Stimulated activated naive B cell treated with anti-CD40 and anti-IgM and Interleukin-4, amounts not matched to agents 10 μg/mL and 1 μg/mL and 100 μg/mL, for 72 hours (primary cell): ENCODE data around the gene NEURL3.
A peak's percentile ranks its signal among the peaks of the same experiment; 100 is the strongest.
"Not testable (repeated sequence)": the region's sequence is repeated elsewhere in the genome, so short reads cannot be mapped to it uniquely, and the experiment has no call there.

Source experiments
- ATAC-seq, 2 donors: fragments of 150-1000 bp; cut with Tn5 transposase; replicated peaks; 2 replicates each; pipeline ENCODE4 v1.10.0; 2021; ENCODE audit warnings: moderate library complexity in 1 of 2
- DNase-seq: peaks from one replicate; pipeline ENCODE4 v3.0.0; 2021
- H3K27ac Mint-ChIP-seq: one replicate; pipeline ENCODE4 v1.8.0; 2022; ENCODE audit warnings: mild to moderate bottlenecking, mixed read lengths
- H3K27me3 Mint-ChIP-seq, 2 donors: one replicate each; pipeline ENCODE4 v1.8.0; 2022; ENCODE audit warnings: mixed read lengths in 2 of 2
- H3K36me3 Mint-ChIP-seq, 2 donors: one replicate each; pipeline ENCODE4 v1.8.0; 2022; ENCODE audit warnings: mixed read lengths in 2 of 2, mild to moderate bottlenecking in 1 of 2
- H3K4me1 Mint-ChIP-seq, 2 donors: one replicate each; pipeline ENCODE4 v1.8.0; 2022; ENCODE audit warnings: mixed read lengths in 2 of 2, mild to moderate bottlenecking in 1 of 2
- H3K4me3 Mint-ChIP-seq, 2 donors: one replicate each; pipeline ENCODE4 v1.8.0; 2022; ENCODE audit warnings: mild to moderate bottlenecking in 2 of 2, mixed read lengths in 2 of 2, moderate library complexity in 1 of 2
- H3K9me3 Mint-ChIP-seq, 2 donors: one replicate each; pipeline ENCODE4 v1.8.0; 2022; ENCODE audit warnings: mixed read lengths in 2 of 2, mild to moderate bottlenecking in 1 of 2

Gene NEURL3

DNA sequence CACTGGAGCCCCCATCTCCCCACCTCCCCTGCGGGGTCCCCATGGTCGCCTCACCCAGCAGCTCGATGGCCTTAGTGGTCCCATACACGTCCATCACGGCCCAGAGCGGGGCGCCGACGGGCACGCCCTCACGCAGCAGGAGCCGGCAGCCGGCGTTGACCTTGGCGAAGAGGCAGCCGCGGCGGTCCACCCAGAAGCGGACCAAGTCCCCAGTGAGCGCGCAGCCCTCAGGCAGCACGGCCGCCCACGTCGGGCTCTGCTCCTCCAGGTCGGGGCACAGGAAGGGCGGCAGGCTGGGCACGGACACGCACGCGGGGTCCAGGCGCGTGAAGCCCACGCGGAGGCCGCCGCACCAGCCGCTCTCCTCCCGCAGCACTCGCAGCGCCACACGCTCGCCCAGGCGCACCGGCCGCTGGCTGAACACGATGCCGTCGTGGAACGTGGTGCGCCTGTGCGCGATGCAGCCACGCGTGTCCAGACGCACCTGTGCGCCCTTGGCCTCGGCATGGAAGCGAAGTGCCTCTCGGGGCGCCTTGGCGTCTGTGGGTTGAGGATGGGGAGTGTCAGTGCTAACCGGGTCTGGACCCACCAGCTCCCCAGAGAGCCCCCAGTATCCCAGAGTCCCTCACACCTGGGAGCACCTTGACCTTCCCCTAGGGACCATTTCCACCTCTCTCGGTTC is 4.6 kb downstream of the NEURL3 start:
- Mint-ChIP-seq H3K4me3 (no peak overlapping the region), H3K9me3 (peaks cover 0 to 3% of the 10 kb centered on the region in 2 donors), H3K27ac (no peak overlapping the region), H3K36me3 (peaks cover 0 to 5% of the 10 kb centered on the region in 2 donors), H3K4me1 (peaks cover 29 to 41% of the 10 kb centered on the region in 2 donors), H3K27me3 (peaks cover 5 to 9% of the 10 kb centered on the region in 2 donors)
- no peak for ATAC-seq
- DNase-seq, result no peak

GRCh38 chr2:96499061-96499960 is 5.8 kb downstream of the NEURL3 start:
- H3K9me3 Mint-ChIP-seq, result peaks cover 5 to 9% of the 10 kb centered on the region in 2 donors
- H3K27ac Mint-ChIP-seq, result no peak overlapping the region
- ATAC-seq (no peak), DNase-seq (no peak)
- H3K4me1 Mint-ChIP-seq, result peaks cover 21 to 34% of the 10 kb centered on the region in 2 donors
- peaks cover 5 to 9% of the 10 kb centered on the region in 2 donors for H3K27me3 Mint-ChIP-seq
- peaks cover 3 to 10% of the 10 kb centered on the region in 2 donors for H3K36me3 Mint-ChIP-seq
- H3K4me3 Mint-ChIP-seq, result no peak overlapping the region

- H3K27me3 Mint-ChIP-seq, ATAC-seq, DNase-seq, H3K4me3 Mint-ChIP-seq, H3K27ac Mint-ChIP-seq: not testable (repeated sequence)
- peaks cover 3 to 10% of the 10 kb centered on the region in 2 donors for H3K36me3 Mint-ChIP-seq
- peaks cover 21 to 33% of the 10 kb centered on the region in 2 donors for H3K4me1 Mint-ChIP-seq
- peaks cover 5 to 11% of the 10 kb centered on the region in 2 donors for H3K9me3 Mint-ChIP-seq
Observed at GRCh38 chr2:96498611-96499010, 6.5 kb downstream of the NEURL3 start.

- Mint-ChIP-seq H3K36me3 (peaks cover 3 to 10% of the 10 kb centered on the region in 2 donors), H3K9me3 (peaks cover 5 to 11% of the 10 kb centered on the region in 2 donors), H3K27ac (no peak overlapping the region), H3K27me3 (peaks cover 5 to 9% of the 10 kb centered on the region in 2 donors), H3K4me1 (peaks cover 18 to 27% of the 10 kb centered on the region in 2 donors), H3K4me3 (no peak overlapping the region)
- ATAC-seq (no peak), DNase-seq (no peak)
Observed at GRCh38 chr2:96498021-96498431, 7.1 kb downstream of the NEURL3 start.

- H3K9me3 Mint-ChIP-seq, result peaks cover 5 to 11% of the 10 kb centered on the region in 2 donors
- H3K27ac Mint-ChIP-seq, result peak overlapping the region; percentile 14
- peaks cover 3 to 9% of the 10 kb centered on the region in 2 donors for H3K27me3 Mint-ChIP-seq
- H3K4me3 Mint-ChIP-seq, result no peak overlapping the region
- peaks cover 9 to 18% of the 10 kb centered on the region in 2 donors for H3K4me1 Mint-ChIP-seq
- DNase-seq, result no peak
- H3K36me3 Mint-ChIP-seq, result peaks cover 3 to 10% of the 10 kb centered on the region in 2 donors
- ATAC-seq, result no peak
Observed at GRCh38 chr2:96495982-96496629, 9.1 kb downstream of the NEURL3 start.

GRCh38 chr2:96494188-96494587 is 11.0 kb downstream of the NEURL3 start:
- H3K27me3 Mint-ChIP-seq, result no peaks in the 10 kb centered on the region
- H3K36me3 Mint-ChIP-seq, result peaks cover 3 to 10% of the 10 kb centered on the region in 2 donors
- no peak overlapping the region for H3K27ac Mint-ChIP-seq
- H3K4me1 Mint-ChIP-seq, result peaks cover 15 to 29% of the 10 kb centered on the region in 2 donors
- H3K9me3 Mint-ChIP-seq, result peaks cover 5 to 11% of the 10 kb centered on the region in 2 donors
- no peak overlapping the region for H3K4me3 Mint-ChIP-seq
- ATAC-seq (no peak), DNase-seq (no peak)

DNA sequence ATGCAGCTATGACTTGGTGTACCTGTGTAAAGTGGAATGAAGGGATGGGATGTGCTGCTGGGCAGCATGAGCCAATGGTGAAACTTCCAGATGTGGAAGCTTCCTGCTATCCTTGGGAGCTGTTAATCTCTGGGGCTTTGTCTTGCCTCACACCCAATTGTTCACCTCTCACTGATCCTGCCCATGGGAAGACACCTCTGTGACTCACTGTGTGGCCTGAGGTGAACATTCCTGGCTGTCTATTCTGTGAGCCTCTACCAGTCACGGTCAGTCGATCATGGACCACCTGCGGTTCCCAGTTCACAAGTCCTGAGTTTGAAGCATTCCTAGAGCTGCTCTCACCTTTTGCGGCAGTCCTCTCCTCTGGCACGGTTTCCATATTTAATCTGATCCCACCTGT is 12.1 kb downstream of the NEURL3 start:
- no peak overlapping the region for H3K27ac Mint-ChIP-seq
- H3K4me3 Mint-ChIP-seq, result no peak overlapping the region
- no peaks in the 10 kb centered on the region for H3K27me3 Mint-ChIP-seq
- ATAC-seq (no peak), DNase-seq (no peak)
- H3K36me3 Mint-ChIP-seq, result peaks cover 3 to 10% of the 10 kb centered on the region in 2 donors
- H3K9me3 Mint-ChIP-seq, result peaks cover 5 to 11% of the 10 kb centered on the region in 2 donors
- H3K4me1 Mint-ChIP-seq, result peaks cover 19 to 30% of the 10 kb centered on the region in 2 donors

DNA sequence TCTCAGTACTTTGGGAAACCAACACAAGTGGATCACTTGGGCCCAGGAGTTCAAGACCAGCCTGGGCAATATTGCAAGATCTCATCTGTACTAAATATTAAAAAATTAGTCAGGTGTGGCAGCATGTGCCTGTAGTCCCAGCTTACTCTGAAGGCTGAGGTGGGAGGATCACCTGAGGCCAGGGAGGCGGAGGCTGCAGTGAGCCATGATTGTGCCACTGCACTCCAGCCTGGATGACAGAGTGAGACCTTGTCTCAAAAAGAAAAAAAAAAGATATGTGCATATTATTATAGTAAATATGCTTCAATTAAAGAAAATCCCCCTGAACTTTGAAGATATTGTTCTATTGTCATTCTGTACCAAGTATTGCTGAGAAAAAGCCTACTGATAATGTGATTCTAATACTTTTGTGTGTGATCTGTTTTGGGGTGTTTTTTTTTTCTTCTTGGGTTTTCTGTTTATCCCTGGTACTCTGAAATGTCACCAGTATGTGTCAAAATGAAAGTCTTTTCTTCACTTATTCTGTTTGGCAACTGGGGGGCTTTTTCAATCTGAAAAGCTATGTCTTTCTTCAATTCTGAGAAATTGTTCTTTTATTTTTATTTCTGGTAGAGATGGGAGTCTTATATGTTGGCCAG is 13.2 kb downstream of the NEURL3 start:
- H3K4me3 Mint-ChIP-seq, result no peak overlapping the region
- H3K27me3 Mint-ChIP-seq, result no peaks in the 10 kb centered on the region
- H3K27ac Mint-ChIP-seq, result no peak overlapping the region

GRCh38 chr2:96489663-96490062 is 15.5 kb downstream of the NEURL3 start:
- no peaks in the 10 kb centered on the region for H3K27me3 Mint-ChIP-seq
- peak overlapping the region in 1 of 2 donors; percentile 15 for H3K4me3 Mint-ChIP-seq
- peak overlapping the region; percentile 86 for H3K27ac Mint-ChIP-seq
- peak; percentile 41 to 51 for ATAC-seq
- DNase-seq, result no peak
- H3K4me1 Mint-ChIP-seq, result peaks cover 35 to 52% of the 10 kb centered on the region in 2 donors
- H3K9me3 Mint-ChIP-seq, result peaks cover 0 to 4% of the 10 kb centered on the region in 2 donors
- no peaks in the 10 kb centered on the region for H3K36me3 Mint-ChIP-seq

More for the DNA sequence above, 13.2 kb downstream of the NEURL3 start:
- Mint-ChIP-seq H3K9me3 (peaks cover 5 to 11% of the 10 kb centered on the region in 2 donors), H3K4me1 (peaks cover 20 to 35% of the 10 kb centered on the region in 2 donors), H3K36me3 (peaks cover 3 to 10% of the 10 kb centered on the region in 2 donors)
- DNase-seq (no peak), ATAC-seq (peak in 1 of 2 donors; percentile 22)

- ATAC-seq, result no peak
- DNase-seq, result no peak
- Mint-ChIP-seq H3K9me3 (peaks cover 0 to 2% of the 10 kb centered on the region in 2 donors), H3K36me3 (no peaks in the 10 kb centered on the region), H3K27me3 (no peaks in the 10 kb centered on the region), H3K4me3 (peak overlapping the region in 1 of 2 donors; percentile 15), H3K27ac (peak overlapping the region; percentile 86), H3K4me1 (peaks cover 38 to 53% of the 10 kb centered on the region in 2 donors)
Observed at GRCh38 chr2:96489261-96489660, 15.9 kb downstream of the NEURL3 start.

GRCh38 chr2:96486696-96487095 is 18.5 kb downstream of the NEURL3 start:
- DNase-seq (no peak), ATAC-seq (no peak)
- no peaks in the 10 kb centered on the region for H3K36me3 Mint-ChIP-seq
- H3K27me3 Mint-ChIP-seq, result no peaks in the 10 kb centered on the region
- peak overlapping the region; percentile 84 to 90 for H3K4me3 Mint-ChIP-seq
- peaks cover 33 to 43% of the 10 kb centered on the region in 2 donors for H3K4me1 Mint-ChIP-seq
- H3K9me3 Mint-ChIP-seq, result peaks cover 0 to 3% of the 10 kb centered on the region in 2 donors
- H3K27ac Mint-ChIP-seq, result peak overlapping the region; percentile 97

DNA sequence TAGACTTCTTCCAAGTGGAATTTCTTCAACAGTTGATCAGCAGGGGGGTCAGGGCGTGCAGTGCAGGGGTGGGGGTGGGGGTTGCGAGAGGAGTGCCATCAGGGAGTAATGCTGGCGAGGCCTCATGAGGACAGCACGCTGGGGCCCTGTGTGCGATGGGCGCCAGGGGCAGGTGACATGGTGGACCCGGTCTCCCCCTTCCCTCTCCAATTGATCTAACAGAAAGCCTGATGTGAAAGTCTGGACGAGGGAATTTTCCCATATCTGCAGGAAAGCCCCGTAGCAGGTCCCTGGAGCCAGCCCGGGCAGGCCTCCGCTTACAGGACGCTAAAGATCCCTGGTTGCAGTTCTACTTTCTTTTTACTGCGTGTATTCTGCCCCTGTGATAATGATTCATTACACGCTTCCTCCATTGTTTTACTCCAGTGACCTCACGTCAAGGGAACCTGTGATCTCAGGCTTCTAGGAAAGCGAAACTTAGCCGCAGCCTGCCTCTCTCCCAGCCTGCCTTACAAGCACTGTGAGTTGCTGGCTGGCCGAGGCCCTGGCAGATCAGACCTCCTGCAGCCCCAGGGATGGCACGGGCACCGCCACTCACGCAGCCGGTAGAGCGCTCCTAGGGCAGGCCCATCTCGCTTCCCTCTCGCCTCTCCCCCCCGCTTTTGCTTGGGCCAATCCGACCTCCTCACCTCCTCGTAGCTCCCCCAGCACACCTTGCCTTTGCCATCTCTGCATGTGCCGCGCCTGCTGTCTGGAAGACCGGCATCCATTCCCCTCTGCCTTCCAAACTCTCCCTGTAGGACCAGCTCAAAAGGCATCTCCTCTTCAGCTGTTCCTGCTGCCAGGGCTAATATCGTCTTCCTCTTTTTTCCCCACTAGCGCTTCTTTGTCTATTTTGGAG is 19.2 kb downstream of the NEURL3 start:
- Mint-ChIP-seq H3K9me3 (peaks cover 0 to 3% of the 10 kb centered on the region in 2 donors), H3K27ac (peak overlapping the region; percentile 97), H3K4me1 (peaks cover 33 to 43% of the 10 kb centered on the region in 2 donors), H3K27me3 (no peaks in the 10 kb centered on the region), H3K4me3 (peak overlapping the region; percentile 84 to 90), H3K36me3 (no peaks in the 10 kb centered on the region)
- DNase-seq (peak; percentile 83), ATAC-seq (peak; percentile 93 to 94)

- peaks cover 0 to 3% of the 10 kb centered on the region in 2 donors for H3K9me3 Mint-ChIP-seq
- no peak for ATAC-seq
- H3K27me3 Mint-ChIP-seq, result no peaks in the 10 kb centered on the region
- peak overlapping the region; percentile 97 for H3K27ac Mint-ChIP-seq
- no peak for DNase-seq
- no peaks in the 10 kb centered on the region for H3K36me3 Mint-ChIP-seq
- H3K4me3 Mint-ChIP-seq, result peak overlapping the region; percentile 22 to 84
- peaks cover 33 to 42% of the 10 kb centered on the region in 2 donors for H3K4me1 Mint-ChIP-seq
Observed at GRCh38 chr2:96485350-96485749, 19.8 kb downstream of the NEURL3 start.
